Transverse colon (tissue), 3 donors: Measurements from ENCODE around the gene LRRTM2.

Source experiments
- EP300 ChIP-seq: sonication (generic); formaldehyde crosslinking; IDR thresholded peaks from one replicate; pipeline ENCODE4 v1.6.1; 2017; ENCODE audit warnings: antibody characterized with exemption, low read depth
- POLR2A ChIP-seq: fragments of 450-650 bp; IDR thresholded peaks from one replicate; pipeline ENCODE4 v1.6.1; 2016; ENCODE audit warnings: antibody characterized with exemption, mild to moderate bottlenecking, moderate library complexity
- TF ChIP-seq, protein P1 (sequence below), 5 experiments: fragments of 200-600 bp in 3 of 5; fragments of 450-650 bp in 2 of 5; sonication (generic) in 3 of 5; IDR thresholded peaks; 1 replicate in 2 of 5; 2 replicates in 3 of 5; pipeline ENCODE4 v1.5.1; 2016 to 2017; ENCODE audit warnings: antibody characterized with exemption in 5 of 5, inconsistent platforms in 3 of 5, mild to moderate bottlenecking in 2 of 5, moderate library complexity in 1 of 5

DNA sequence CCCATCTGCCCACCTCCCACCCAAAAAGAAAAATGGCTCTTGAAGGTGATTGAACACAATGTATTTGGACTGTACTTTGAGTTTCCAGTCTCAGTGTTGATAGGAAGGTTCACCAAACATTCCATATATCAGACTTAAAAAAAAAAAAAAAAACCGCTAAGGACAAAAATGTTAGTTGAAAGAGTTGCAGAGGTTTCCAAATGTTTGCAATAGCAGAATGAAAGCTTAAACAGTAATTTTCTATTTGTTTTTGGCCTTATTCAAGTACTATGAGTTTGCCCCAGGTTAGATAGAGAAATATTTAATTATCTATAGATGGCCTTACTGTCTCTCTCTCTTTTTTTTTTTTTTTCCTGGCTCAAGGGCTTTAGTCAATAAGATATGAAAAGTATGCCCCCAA lies 6.1 kb downstream of the LRRTM2 start:
- TF ChIP-seq, protein P1, sequence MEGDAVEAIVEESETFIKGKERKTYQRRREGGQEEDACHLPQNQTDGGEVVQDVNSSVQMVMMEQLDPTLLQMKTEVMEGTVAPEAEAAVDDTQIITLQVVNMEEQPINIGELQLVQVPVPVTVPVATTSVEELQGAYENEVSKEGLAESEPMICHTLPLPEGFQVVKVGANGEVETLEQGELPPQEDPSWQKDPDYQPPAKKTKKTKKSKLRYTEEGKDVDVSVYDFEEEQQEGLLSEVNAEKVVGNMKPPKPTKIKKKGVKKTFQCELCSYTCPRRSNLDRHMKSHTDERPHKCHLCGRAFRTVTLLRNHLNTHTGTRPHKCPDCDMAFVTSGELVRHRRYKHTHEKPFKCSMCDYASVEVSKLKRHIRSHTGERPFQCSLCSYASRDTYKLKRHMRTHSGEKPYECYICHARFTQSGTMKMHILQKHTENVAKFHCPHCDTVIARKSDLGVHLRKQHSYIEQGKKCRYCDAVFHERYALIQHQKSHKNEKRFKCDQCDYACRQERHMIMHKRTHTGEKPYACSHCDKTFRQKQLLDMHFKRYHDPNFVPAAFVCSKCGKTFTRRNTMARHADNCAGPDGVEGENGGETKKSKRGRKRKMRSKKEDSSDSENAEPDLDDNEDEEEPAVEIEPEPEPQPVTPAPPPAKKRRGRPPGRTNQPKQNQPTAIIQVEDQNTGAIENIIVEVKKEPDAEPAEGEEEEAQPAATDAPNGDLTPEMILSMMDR (IDR thresholded peaks at IDR 0.05) = no peak
- TF ChIP-seq EP300 = no peak
- no peak for TF ChIP-seq POLR2A
